Renal cortex interstitium (tissue), 11 donors: ENCODE data around the gene CPA1. TPM values are rescaled to one million over a fixed set of nuclear protein-coding genes. Genes with fewer than 3 reads are reported as not detected.

Experiments used
- DNase-seq, 11 donors: peaks; one replicate each; pipeline ENCODE4 v3.0.0-alpha.2; 2013; ENCODE audit warnings: low read depth in 9 of 11, low spot score in 4 of 11; ENCODE audit errors: extremely low read depth in 1 of 11
- polyA plus RNA-seq, 3 donors: library from polyadenylated mRNA; unstranded; fragments of 120-200 nt; gene quantifications; one replicate each; pipeline ENCODE4 v1.2.1, GENCODE V29; 2013; ENCODE audit not compliant: insufficient read length in 3 of 3

Gene CPA1
- polyA plus RNA-seq, 3 donors = 2.1 to 2.6 (median 2.5) TPM

GRCh38 chr7:130386876-130387275 is 6.6 kb downstream of the CPA1 start:
- no peak for DNase-seq

DNA sequence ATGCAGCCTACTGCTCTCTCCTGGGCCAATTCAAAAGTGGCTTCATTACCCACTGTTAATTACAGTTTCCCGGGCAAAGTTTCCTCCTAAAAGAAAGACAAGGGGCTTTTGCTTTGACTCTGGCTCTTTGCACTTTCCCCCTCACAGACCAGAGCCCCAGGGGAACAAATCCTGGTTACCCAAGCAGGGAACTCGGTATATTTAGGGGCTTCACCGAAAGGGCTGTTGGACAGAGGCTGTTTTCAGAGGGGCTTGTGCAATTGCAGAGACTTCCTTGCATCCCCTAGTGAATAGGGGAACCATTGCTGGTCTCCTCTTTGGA is 7.0 kb downstream of the CPA1 start:
- no peak for DNase-seq

GRCh38 chr7:130387628-130388403 is 7.5 kb downstream of the CPA1 start:
- DNase-seq = peak in 2 of 11 donors; percentile 71 to 78

- no peak for DNase-seq
These were observed 8.4 kb downstream of the CPA1 start for GRCh38 chr7:130388671-130389070.

DNA sequence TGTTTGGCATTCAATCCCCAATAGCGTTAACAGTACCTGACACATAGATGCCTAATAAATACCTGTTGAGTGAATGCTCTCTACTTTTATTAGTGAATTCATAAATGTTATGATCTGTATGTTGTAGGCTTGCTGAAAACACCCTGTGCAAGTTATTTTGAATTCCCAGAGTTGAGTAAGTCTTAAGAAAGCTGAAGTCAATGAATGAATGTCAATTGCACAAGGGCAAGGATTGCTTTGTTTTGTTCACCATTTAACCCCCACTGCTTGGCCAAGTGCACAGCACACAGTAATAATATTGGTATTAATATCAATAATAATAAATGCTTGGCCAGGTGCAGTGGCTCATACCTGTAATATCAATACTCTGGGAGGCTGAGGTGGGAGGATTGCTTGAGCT is 10.2 kb downstream of the CPA1 start:
- DNase-seq = no peak

GRCh38 chr7:130393101-130393561 is 12.8 kb downstream of the CPA1 start:
- no peak for DNase-seq

- no peak for DNase-seq
These were observed 13.6 kb downstream of the CPA1 start for GRCh38 chr7:130393841-130394411.

DNA sequence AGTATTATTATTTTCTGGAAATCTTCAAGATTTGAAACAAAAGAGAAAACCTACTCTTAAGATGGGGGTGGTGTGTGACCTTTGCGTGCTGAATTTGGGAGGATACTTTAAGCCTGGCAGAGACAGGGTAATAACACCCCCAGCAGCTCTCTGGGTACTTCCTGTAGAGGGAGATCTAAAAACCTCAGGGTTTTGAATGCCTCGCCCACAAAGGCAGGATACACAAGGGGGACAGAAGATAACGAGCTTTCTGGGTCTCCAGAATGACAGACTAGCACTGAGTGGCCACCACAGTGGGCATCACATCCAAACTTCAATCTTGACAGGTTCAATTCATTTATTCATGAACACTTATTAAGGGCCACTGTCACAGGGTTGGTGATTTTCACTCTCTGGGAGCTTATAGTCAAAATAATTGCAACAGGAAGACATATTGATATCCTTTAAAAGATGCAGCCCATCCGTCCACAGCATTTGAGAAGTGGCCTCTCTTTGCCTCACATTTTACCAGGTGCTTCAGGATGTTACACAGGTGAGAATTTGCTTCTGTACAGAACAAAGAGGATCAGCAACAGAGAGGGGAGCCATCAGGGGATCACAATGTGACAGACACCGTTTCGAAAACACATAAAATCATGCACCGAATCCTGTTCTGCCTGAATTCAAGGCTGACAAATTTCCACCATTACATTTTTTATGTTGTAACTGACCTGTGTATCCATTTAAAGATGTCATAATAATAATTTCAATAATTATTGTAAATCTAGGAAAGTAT is 14.3 kb downstream of the CPA1 start:
- DNase-seq = no peak

- no peak for DNase-seq
These were observed 15.1 kb downstream of the CPA1 start for GRCh38 chr7:130395421-130395820.

- no peak for DNase-seq
These were observed 15.8 kb downstream of the CPA1 start for GRCh38 chr7:130396109-130396508.

DNA sequence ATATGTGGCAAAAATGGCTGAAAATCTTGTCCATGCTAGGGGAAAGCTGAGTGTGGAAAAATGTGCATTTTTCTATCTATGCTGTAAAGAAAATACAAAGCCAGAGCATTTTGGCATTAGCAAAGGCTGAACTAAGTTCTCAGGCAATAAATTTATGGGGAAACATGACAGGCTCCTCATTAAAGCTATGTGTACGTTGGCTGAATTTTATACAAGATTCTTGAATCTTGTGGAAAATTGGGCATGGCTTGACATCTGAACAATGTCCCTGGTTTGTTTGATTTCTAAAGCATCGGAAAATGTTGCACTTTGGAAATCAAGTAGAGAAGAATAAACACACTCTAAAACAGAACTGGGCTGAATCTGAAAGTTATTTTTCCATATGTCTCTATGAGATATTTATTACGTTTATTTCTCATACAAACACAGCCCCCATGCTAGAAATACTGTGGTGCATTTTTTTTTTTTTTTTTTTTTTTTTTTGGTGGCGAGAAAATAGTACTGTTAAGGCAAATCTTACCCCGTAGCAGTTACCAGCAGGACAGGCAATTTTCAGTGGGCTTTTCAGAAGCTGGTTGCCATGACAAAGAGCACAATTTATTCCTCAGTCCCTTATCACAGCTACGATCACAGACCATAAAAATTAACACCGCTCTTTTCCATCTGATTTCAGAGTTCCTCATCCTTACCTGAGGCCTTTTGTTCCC is 16.9 kb downstream of the CPA1 start:
- DNase-seq = peak in 6 of 11 donors; percentile 54 to 78 (median 66)

DNA sequence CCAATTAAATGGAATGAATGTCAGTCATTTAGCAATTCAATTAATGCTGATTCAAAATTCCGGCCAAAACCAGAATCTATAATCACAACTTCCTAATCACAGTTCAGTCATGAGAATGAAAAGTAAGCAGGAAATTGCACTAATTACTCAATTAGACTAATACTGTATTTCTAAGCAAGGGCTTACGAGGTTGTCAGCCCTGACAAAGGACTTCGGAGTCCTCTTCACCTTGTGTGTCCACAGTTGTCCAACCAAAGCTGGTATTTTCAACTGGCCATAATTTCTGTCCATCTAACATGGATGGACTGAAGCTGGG is 17.4 kb downstream of the CPA1 start:
- no peak for DNase-seq

GRCh38 chr7:130398526-130399090 is 18.3 kb downstream of the CPA1 start:
- DNase-seq = no peak

DNA sequence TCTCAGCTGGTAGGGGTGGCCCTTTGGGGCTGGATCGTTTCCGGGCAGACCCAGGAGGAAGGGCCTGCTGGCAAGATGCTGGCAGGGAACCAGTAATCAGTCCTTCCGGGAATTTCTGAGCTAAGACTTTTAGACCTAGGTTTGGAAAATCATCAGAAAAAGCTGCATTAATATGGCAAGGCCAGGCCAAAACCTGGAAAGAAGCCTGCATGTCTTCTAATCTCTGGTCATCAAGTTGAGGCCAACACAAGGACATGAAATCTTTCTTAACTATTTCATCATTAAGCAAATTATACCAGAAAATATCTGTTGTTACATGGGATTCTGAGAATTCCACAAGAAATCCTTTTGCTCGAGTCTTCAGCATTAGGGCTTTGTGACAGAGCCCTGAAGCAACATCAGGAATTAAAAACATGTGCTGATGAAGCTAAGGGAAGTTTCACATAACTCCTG is 19.9 kb downstream of the CPA1 start:
- DNase-seq = no peak

DNA sequence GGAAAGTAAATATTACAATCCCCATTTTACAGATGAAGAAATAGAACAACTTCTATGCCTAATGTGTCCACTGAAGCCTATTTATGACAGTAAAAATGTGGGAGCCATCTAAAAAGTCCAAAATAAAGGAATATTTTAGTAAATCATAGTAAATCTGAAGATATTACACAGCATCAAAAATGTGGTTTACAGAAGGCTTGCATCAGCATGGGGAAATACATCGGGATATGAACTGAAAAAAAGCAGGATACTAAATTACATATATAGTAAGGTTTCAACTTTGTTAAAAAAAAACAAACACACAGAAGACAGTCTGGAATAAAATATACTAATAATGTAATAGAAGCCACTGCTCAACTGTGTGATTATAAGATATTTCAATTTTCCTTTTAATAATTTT is 20.8 kb downstream of the CPA1 start:
- no peak for DNase-seq

GRCh38 chr7:130401578-130401977 is 21.3 kb downstream of the CPA1 start:
- DNase-seq = no peak

DNA sequence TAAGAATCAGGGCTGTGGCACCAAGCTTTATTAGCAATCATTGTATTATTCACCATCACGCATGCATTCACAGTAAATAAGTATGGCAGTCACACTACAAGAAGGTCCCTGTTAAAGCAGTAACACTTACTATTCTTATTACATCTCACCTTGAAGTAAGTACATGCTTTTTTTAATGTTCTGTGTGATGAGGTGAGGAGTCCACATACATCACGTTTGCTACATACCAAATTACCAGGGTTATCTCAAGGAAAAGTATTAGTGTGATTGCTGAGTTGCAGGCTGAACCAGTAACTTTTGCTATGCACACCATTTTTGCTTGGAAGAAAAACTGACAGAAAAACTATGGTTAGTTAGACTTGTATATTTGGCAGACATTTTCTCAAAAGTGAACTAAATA is 24.7 kb downstream of the CPA1 start:
- DNase-seq = no peak

DNA sequence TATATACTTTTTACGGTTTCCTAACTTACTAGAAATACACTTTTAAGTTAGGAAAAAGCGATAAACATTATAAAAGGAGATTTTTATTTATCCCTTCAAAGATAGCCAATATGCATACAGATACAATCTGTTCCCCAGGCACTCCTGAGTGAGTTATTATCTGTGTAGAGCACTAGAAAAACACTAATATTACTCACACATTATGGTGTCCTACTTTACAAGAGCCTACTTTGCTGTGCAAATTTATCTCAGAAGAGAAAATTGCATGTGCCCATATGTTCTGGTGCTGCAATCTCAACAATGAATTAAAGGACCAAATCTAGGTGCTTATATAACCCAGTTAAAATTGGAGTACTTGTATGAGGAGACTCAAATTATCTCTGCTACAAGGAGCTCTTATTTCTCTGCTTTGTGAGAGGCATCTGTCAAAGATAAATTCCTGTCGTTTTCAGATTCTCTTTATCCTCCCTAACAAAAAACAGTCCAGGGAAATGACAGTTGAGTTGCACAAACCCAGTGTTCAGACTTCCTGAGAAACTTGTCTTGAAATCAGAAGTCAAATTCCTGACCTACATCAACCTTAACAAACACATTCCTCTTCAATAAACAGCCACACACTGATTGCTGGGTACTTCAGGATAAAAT is 28.9 kb downstream of the CPA1 start:
- DNase-seq = no peak

GRCh38 chr7:130409712-130410072 is 29.4 kb downstream of the CPA1 start:
- DNase-seq = no peak
